K562 (cell line): Measurements from ENCODE around the gene C3orf80. TPM values are rescaled to one million over a fixed set of nuclear protein-coding genes. Genes with fewer than 3 reads are reported as not detected.

Experiments used
- ATAC-seq: fragments of 200-7000 bp; cut with Tn5 transposase; 3 replicates; pipeline ENCODE4 v1.9.1; 2020; ENCODE audit warnings: moderate library complexity
- BruUV-seq: library from RNA; stranded (reverse); fragments of 400-500 nt; replicated peaks from 2 replicates; lab custom pipeline; 2021; lab: Mats Ljungman, UMichigan
- CTCF ChIA-PET: fragments of 300-600 bp; formaldehyde crosslinking; extraction: SDS; loops from one replicate; lab custom pipeline; 2021; ENCODE audit warnings: low intra/inter-chr PET ratio; lab: Yijun Ruan, JAX
- POLR2A ChIA-PET: fragments of 300-600, 350-650 bp; sonication (Branson Sonifier 250); formaldehyde crosslinking; extraction: SDS; loops from one replicate; lab custom pipeline; 2021; ENCODE audit warnings: antibody characterized with exemption, inconsistent platforms; lab: Yijun Ruan, JAX
- DNase-seq, 4 experiments: peaks; one replicate each; pipeline versions ENCODE4 v3.0.0 to v3.0.0-alpha.2; 2011 to 2018; ENCODE audit warnings: low spot score in 3 of 4, mixed read lengths in 3 of 4; ENCODE audit errors: extremely low read depth in 1 of 4
- FAIRE-seq: peaks from 2 replicates; lab custom pipeline; 2011; peaks lifted over from hg19 to GRCh38; lab: Jason Lieb, UNC
- H2AFZ ChIP-seq: 2 replicates; pipeline ENCODE4 v1.6.0; 2011; ENCODE audit warnings: low read depth, low read length, control low read depth, inconsistent platforms
- H3K27ac ChIP-seq: fragments of 200-600 bp; 3 replicates; pipeline ENCODE4 v1.8.0; 2011; ENCODE audit warnings: low read depth, mild to moderate bottlenecking, control low read depth, inconsistent platforms, low read length, moderate library complexity, mixed read lengths; ENCODE audit errors: extremely low read depth
- H3K27me3 ChIP-seq, 2 experiments: fragments of 300-600 bp in 1 of 2; 2 replicates in 1 of 2; 3 replicates in 1 of 2; pipeline versions ENCODE4 v1.6.0 to v1.8.0; 2011; ENCODE audit warnings: inconsistent platforms in 2 of 2, low read length in 2 of 2, mild to moderate bottlenecking in 1 of 2, mixed read lengths in 1 of 2, moderate library complexity in 1 of 2; ENCODE audit not compliant: control insufficient read depth in 2 of 2, insufficient read depth in 2 of 2
- H3K36me3 ChIP-seq: fragments of 300-600 bp; 3 replicates; pipeline ENCODE4 v1.8.0; 2011; ENCODE audit warnings: mild to moderate bottlenecking, low read length, inconsistent platforms; ENCODE audit not compliant: control insufficient read depth, insufficient read depth
- H3K4me1 ChIP-seq, 2 experiments: fragments of 200-600 bp in 1 of 2; replicated peaks in 1 of 2; 2 replicates in 1 of 2; 3 replicates in 1 of 2; pipeline versions ENCODE4 v1.5.1 to v1.8.0; 2011; ENCODE audit warnings: inconsistent platforms in 2 of 2, low read length in 2 of 2, mild to moderate bottlenecking in 1 of 2, mixed read lengths in 1 of 2, moderate library complexity in 1 of 2; ENCODE audit not compliant: control insufficient read depth in 2 of 2, insufficient read depth in 2 of 2
- H3K4me2 ChIP-seq: 2 replicates; pipeline ENCODE4 v1.6.1; 2011; ENCODE audit warnings: low read length, control low read depth, inconsistent platforms, mixed read lengths; ENCODE audit not compliant: insufficient read depth
- H3K4me3 ChIP-seq: fragments of 200-600 bp; sonication (generic), shearing (Covaris generic); 2 replicates; pipeline ENCODE4 v1.5.1; 2016; ENCODE audit warnings: control low read depth, inconsistent platforms
- H3K79me2 ChIP-seq: fragments of 200-600 bp; 3 replicates; pipeline ENCODE4 v1.8.0; 2011; ENCODE audit warnings: low read length, inconsistent platforms; ENCODE audit not compliant: control insufficient read depth, insufficient read depth
- H3K9ac ChIP-seq, 2 experiments: 2 replicates each; pipeline versions ENCODE4 v1.6.0 to v1.6.1; 2011; ENCODE audit warnings: low read depth in 2 of 2, low read length in 2 of 2, control low read depth in 1 of 2, inconsistent platforms in 1 of 2, mild to moderate bottlenecking in 1 of 2, mixed read lengths in 1 of 2; ENCODE audit not compliant: insufficient read depth in 1 of 2
- H3K9me1 ChIP-seq: one replicate; pipeline ENCODE4 v1.6.0; 2011; ENCODE audit warnings: inconsistent platforms, mild to moderate bottlenecking, low read length, moderate library complexity; ENCODE audit not compliant: control insufficient read depth, insufficient read depth
- H3K9me3 ChIP-seq: replicated peaks from 2 replicates; pipeline ENCODE4 v1.5.1; 2011; ENCODE audit warnings: low read depth, low read length, inconsistent platforms; ENCODE audit not compliant: control insufficient read depth, insufficient read depth
- H4K20me1 ChIP-seq: replicated peaks from 2 replicates; pipeline ENCODE4 v1.6.1; 2011; ENCODE audit warnings: low read length, inconsistent platforms, mixed read lengths; ENCODE audit not compliant: control insufficient read depth, insufficient read depth
- ARNT ChIP-seq, 2 experiments: fragments of 450-650 bp; IDR thresholded peaks; 2 replicates each; pipeline ENCODE4 v1.6.1; 2016; ENCODE audit warnings: mild to moderate bottlenecking in 1 of 2
- BRCA1 ChIP-seq, 2 experiments: fragments of 450-650 bp in 1 of 2; sonication (generic) in 1 of 2; formaldehyde crosslinking in 1 of 2; IDR thresholded peaks; 2 replicates each; pipeline versions ENCODE4 v1.5.0 to v1.6.1; 2017 to 2020; ENCODE audit warnings: mild to moderate bottlenecking in 1 of 2, missing genetic modification reagents in 1 of 2
- E2F5 ChIP-seq: sonication (generic); formaldehyde crosslinking; IDR thresholded peaks from 2 replicates; pipeline ENCODE4 v1.8.0; 2022; ENCODE audit warnings: mild to moderate bottlenecking, missing genetic modification reagents
- KDM1A ChIP-seq, 2 experiments: fragments of 450-650 bp; IDR thresholded peaks; 2 replicates each; pipeline ENCODE4 v1.6.1; 2016; ENCODE audit warnings: mild to moderate bottlenecking in 2 of 2
- PHF20 ChIP-seq: fragments of 450-650 bp; IDR thresholded peaks from 2 replicates; pipeline ENCODE4 v1.6.1; 2018; ENCODE audit not compliant: partially characterized antibody
- POLR2AphosphoS2 ChIP-seq: IDR thresholded peaks from 2 replicates; pipeline ENCODE4 v1.6.1; 2012; ENCODE audit warnings: low read length, improper control_type of control experiment
- POU5F1 ChIP-seq: fragments of 150-350 bp; IDR thresholded peaks from 2 replicates; pipeline ENCODE4 v1.6.1; 2014; ENCODE audit warnings: borderline replicate concordance, low read length, low read depth, mild to moderate bottlenecking; ENCODE audit not compliant: partially characterized antibody
- PTBP1 ChIP-seq: fragments of 200-400 bp; formaldehyde crosslinking; IDR thresholded peaks from 2 replicates; pipeline ENCODE4 v1.6.1; 2017; ENCODE audit warnings: low read depth, low read length
- SNRNP70 ChIP-seq: fragments of 200-400 bp; formaldehyde crosslinking; optimal IDR thresholded peaks from 2 replicates; pipeline ENCODE3; 2017; ENCODE audit warnings: low read depth, low read length
- SRSF9 ChIP-seq: fragments of 200-400 bp; formaldehyde crosslinking; IDR thresholded peaks from 2 replicates; pipeline ENCODE4 v1.6.1; 2017; ENCODE audit warnings: low read depth, low read length, borderline replicate concordance
- ZNF280A ChIP-seq: fragments of 450-650 bp; IDR thresholded peaks from 2 replicates; pipeline ENCODE4 v1.6.1; 2018; ENCODE audit warnings: mild to moderate bottlenecking, low read depth; ENCODE audit not compliant: partially characterized antibody
- WGBS: fragments of 100-300 bp; shearing (Covaris generic); methylation state at CpG from one replicate; pipeline ENCODE4 v1.1.6; 2016; ENCODE audit warnings: low coverage, mixed read lengths; ENCODE audit not compliant: insufficient coverage; ENCODE audit errors: missing lambda C conversion rate; 5-methylcytosine and 5-hydroxymethylcytosine counted together
- in situ Hi-C: fragments of 300-500 bp; cut with MboI; formaldehyde crosslinking; loops from 4 replicates; pipeline ENCODE4 v1.15.0; 2018; ENCODE audit warnings: inconsistent platforms, mixed read lengths
- intact Hi-C: fragments of 100-400 bp; cut with micrococcal nuclease; formaldehyde crosslinking; loops from 2 replicates; pipeline ENCODE4 v1.14.2; 2022
- polyA plus RNA-seq, 8 experiments: library from polyadenylated mRNA; depleted of rRNA in 4 of 8; stranded (reverse) in 5 of 8; unstranded in 3 of 8; fragments of >200 nt; fragmentation: Nextera tagmentation in 2 of 8; fragmentation: Illumina TruSeq in 1 of 8; extraction: Ambion mirVana in 2 of 8; extraction: Trizol in 1 of 8; gene quantifications; 2 replicates each; pipeline versions ENCODE4 v1.2.1 to v1.2.3, GENCODE V29; 2011 to 2014; ENCODE audit warnings: inconsistent platforms in 1 of 8, missing spikeins in 1 of 8
- total RNA-seq, 7 experiments: library from RNA; depleted of rRNA in 6 of 7; stranded (reverse); fragments of >200 nt in 6 of 7; fragmentation: Illumina TruSeq in 2 of 7; extraction: Trizol in 2 of 7; gene quantifications; 2 replicates each; pipeline versions ENCODE4 v1.2.1 to v1.2.3, GENCODE V29; 2011 to 2021; ENCODE audit warnings: low replicate concordance in 1 of 7

The C3orf80 gene
- total and polyA plus RNA-seq, 9 of the 15 experiments (the other 6 are each of a cell fraction or from before 2014, with no cell fraction given), result 0.03 to 0.75 (median 0.07) TPM

- Histone ChIP-seq H3K4me1 (peaks cover 0 to 13% of the 10 kb centered on the region in 2 experiments; a peak in 2 of 5 replicates), H4K20me1 (no peaks in the 10 kb centered on the region), H3K9me3 (no peaks in the 10 kb centered on the region), H3K4me3 (no peak overlapping the region), H3K4me2 (no peak overlapping the region), H3K27me3 (peaks cover 14 to 36% of the 10 kb centered on the region in 2 experiments; a peak in 4 of 5 replicates), H3K9ac (no peak overlapping the region), H3K9me1 (no peaks in the 10 kb centered on the region), H2AFZ (no peak overlapping the region), H3K79me2 (no peaks in the 10 kb centered on the region), H3K36me3 (no peaks in the 10 kb centered on the region), H3K27ac (no peak overlapping the region)
- no peak for ATAC-seq
- CTCF ChIA-PET, result no interaction called here
- POLR2A ChIA-PET, result no interaction called here
- no peak for FAIRE-seq
- in situ Hi-C loops (loop anchor here (25.0 kb wide), 1 partner anchor 1016 kb away; no protein-coding TSS in a partner anchor), intact Hi-C loops (no loop called here)
- TF ChIP-seq PTBP1 (no peak), E2F5 (no peak), SRSF9 (no peak), BRCA1 (IDR thresholded peaks at IDR 0.05) (no peak), BRCA1 (CRISPR knock-in tag; IDR thresholded peaks at IDR 0.05) (no peak)
- 0% methylated on average over 2 of the region's 2 CpGs for WGBS
- DNase-seq, result no peak
- no TSS peak for BruUV-seq
Observed at GRCh38 chr3:160221019-160221418, 4.2 kb upstream of the C3orf80 start.

DNA sequence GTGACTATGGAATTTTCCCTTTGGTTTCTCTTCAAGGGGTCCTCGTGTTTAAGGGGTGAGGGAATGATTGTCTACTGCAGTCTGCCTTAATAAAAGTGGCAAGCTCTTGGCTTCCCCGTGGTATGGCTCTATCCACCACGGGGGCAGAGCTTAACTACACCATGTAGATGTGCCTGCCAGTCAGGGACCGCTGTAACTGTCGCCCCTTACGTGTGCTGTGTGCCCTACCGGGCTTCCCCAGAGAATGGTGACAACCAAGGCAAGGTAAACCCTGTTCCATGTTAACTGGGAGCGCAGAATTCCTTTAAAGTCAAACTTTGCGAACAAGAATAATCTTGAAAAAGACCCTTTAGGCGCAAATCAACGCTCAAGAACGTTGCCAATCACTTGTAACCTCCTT is 966 bp upstream of the C3orf80 start:
- DNase-seq (no peak), FAIRE-seq (no peak), ATAC-seq (no peak)
- peaks cover 8 to 29% of the 10 kb centered on the region in 2 experiments for H3K27me3 ChIP-seq
- no peak overlapping the region for H3K4me2 ChIP-seq
- POLR2A ChIA-PET, result interaction anchor here (0.8 kb wide), 1 partner anchor 171 kb away, joined by 3 read pairs; no protein-coding TSS in a partner anchor
- H3K9me1 ChIP-seq, result no peaks in the 10 kb centered on the region
- CTCF ChIA-PET, result no interaction called here
- H3K4me3 ChIP-seq, result no peak overlapping the region
- H3K79me2 ChIP-seq, result no peaks in the 10 kb centered on the region
- no peak overlapping the region for H3K9ac ChIP-seq
- in situ Hi-C loops, result loop anchor here (25.0 kb wide), 1 partner anchor 1013 kb away; no protein-coding TSS in a partner anchor
- 55% methylated on average over 12 of the region's 12 CpGs for WGBS
- TF ChIP-seq SNRNP70 (no peak), ARNT (IDR thresholded peaks at IDR 0.05) (no peak), POLR2AphosphoS2 (no peak), KDM1A (IDR thresholded peaks at IDR 0.05) (no peak), PHF20 (no peak), POU5F1 (no peak), ZNF280A (no peak)
- no TSS peak for BruUV-seq
- H4K20me1 ChIP-seq, result no peaks in the 10 kb centered on the region
- H3K36me3 ChIP-seq, result no peaks in the 10 kb centered on the region
- H3K27ac ChIP-seq, result no peak overlapping the region
- H3K4me1 ChIP-seq, result peaks cover 0 to 21% of the 10 kb centered on the region in 2 experiments; a peak in 2 of 5 replicates
- H2AFZ ChIP-seq, result no peak overlapping the region
- H3K9me3 ChIP-seq, result no peaks in the 10 kb centered on the region
- intact Hi-C loops, result no loop called here
